ENCODE results near the gene CRB2.

CRB2 gene

DNA sequence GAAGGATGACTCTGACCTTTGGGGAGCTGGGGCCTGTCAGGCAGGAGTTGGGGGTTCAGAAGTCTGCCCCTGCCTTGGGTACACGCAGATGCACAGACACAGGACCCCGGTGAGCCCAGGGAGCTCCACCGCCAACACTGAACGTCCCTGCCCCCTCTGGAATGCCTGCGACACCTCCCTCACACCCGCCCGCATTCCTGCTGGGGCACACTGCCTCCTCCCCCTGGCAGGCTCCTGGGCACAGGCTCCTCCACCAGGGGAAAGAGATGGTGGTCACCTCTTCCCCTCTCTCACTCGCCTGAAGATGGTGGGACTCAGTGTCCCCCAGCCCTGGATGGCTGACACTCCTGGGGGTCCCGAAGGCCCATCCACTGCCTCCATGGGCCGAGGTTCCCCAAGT lies 12.0 kb downstream of the CRB2 start:
- DNase-seq, result no peak

DNA sequence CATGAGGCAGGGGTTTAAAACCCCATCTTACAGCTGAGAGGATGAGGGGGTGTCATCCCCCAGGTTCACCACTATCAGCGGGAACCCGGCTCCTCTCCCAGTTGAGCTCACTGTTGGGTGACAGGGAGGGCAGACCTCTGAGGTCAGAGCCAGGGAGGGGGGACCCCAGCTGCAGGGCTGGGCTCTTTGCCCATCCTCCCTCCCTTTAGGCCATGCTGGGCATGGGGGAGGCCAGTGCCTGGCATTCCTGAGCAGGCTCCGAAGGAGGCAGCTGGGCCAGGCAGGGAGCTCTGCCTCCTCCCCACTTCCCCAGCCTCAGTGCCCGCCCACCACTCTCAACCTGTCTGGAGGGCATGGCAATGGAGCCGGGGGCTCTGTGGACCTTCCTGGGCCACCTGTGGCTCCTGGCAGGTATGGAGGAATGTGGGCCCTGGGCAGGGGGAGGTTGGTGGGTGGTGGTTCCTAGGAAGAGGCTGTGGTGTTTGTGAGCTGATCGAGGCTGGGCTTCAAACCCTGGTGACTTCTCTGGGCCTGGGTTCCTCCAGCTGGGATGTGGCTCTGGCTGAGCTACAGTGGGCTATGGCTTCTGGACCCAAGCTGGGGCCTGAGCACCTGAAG lies 12.6 kb downstream of the CRB2 start:
- no peak for DNase-seq

- DNase-seq, result no peak
These were observed 13.3 kb downstream of the CRB2 start for GRCh38 chr9:123369296-123369695.

DNA sequence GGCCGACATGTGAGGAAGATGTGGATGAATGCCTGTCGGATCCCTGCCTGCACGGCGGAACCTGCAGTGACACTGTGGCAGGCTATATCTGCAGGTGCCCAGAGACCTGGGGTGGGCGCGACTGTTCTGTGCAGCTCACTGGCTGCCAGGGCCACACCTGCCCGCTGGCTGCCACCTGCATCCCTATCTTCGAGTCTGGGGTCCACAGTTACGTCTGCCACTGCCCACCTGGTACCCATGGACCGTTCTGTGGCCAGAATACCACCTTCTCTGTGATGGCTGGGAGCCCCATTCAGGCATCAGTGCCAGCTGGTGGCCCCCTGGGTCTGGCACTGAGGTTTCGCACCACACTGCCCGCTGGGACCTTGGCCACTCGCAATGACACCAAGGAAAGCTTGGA lies 14.1 kb downstream of the CRB2 start:
- DNase-seq, result no peak

DNA sequence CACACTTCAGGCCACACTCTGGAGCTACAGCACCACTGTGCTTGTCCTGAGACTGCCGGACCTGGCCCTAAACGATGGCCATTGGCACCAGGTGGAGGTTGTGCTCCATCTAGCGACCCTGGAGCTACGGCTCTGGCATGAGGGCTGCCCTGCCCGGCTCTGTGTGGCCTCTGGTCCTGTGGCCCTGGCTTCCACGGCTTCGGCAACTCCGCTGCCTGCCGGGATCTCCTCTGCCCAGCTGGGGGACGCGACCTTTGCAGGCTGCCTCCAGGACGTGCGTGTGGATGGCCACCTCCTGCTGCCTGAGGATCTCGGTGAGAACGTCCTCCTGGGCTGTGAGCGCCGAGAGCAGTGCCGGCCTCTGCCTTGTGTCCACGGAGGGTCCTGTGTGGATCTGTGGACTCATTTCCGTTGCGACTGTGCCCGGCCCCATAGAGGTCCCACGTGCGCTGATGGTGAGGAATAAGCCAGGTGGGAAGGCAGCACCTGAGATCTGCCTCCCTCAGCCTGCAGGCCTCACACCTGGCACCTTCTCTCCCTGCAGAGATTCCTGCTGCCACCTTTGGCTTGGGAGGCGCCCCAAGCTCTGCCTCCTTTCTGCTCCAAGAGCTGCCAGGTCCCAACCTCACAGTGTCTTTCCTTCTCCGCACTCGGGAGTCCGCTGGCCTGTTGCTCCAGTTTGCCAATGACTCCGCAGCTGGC lies 14.7 kb downstream of the CRB2 start:
- no peak for DNase-seq

DNA sequence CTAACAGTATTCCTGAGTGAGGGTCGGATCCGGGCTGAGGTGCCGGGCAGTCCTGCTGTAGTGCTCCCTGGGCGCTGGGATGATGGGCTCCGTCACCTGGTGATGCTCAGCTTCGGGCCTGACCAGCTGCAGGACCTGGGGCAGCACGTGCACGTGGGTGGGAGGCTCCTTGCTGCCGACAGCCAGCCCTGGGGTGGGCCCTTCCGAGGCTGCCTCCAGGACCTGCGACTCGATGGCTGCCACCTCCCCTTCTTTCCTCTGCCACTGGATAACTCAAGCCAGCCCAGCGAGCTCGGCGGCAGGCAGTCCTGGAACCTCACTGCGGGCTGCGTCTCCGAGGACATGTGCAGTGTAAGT lies 15.2 kb downstream of the CRB2 start:
- no peak for DNase-seq

- DNase-seq, result no peak
These were observed 16.0 kb downstream of the CRB2 start for GRCh38 chr9:123371805-123372590.

DNA sequence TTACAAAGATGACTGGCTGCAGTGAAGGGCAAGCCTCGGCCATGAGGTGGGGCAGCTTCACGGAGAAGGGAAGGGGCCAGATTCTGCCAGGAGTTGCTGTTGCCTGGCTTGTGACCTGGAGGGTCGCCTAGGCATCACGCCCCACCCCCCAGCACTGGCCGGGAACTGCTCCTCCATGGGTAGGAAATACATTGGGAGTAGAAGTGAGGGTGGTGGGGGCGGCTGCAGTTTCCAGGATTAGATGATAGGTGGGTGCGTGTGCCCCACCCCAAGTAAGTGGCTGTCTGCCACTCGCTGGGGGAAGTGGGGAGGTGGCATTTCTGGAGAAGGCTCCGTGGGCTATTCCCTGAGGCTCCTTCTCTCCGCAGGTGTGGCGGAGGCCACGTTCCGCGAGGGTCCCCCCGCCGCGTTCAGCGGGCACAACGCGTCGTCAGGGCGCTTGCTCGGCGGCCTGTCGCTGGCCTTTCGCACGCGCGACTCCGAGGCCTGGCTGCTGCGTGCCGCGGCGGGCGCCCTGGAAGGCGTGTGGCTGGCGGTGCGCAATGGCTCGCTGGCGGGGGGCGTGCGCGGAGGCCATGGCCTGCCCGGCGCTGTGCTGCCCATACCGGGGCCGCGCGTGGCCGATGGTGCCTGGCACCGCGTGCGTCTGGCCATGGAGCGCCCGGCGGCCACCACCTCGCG lies 16.9 kb downstream of the CRB2 start:
- DNase-seq, result no peak

- DNase-seq, result no peak
These were observed 17.5 kb downstream of the CRB2 start for GRCh38 chr9:123373447-123373923.

DNA sequence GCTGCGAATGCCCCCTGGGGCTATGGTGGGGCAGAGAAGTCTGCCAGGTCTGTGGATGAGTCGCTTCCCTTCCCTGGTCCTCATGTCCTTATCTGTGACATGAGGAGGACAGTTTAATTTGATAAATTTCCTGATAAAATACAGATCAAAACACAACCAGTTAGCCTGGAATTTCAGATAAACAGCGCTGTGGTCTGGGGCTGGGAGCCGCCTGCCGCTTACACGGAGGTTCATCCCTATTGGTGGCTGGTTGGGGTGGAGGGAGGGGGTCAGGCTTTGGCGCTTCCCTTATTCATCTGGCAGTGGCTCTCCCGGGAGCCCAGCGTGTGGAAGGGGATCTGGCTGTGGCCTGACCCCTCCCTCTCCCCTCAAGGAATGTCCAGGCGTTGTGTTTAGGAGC lies 17.9 kb downstream of the CRB2 start:
- DNase-seq, result no peak

- DNase-seq, result no peak
These were observed 19.6 kb downstream of the CRB2 start for GRCh38 chr9:123375469-123376132.

DNA sequence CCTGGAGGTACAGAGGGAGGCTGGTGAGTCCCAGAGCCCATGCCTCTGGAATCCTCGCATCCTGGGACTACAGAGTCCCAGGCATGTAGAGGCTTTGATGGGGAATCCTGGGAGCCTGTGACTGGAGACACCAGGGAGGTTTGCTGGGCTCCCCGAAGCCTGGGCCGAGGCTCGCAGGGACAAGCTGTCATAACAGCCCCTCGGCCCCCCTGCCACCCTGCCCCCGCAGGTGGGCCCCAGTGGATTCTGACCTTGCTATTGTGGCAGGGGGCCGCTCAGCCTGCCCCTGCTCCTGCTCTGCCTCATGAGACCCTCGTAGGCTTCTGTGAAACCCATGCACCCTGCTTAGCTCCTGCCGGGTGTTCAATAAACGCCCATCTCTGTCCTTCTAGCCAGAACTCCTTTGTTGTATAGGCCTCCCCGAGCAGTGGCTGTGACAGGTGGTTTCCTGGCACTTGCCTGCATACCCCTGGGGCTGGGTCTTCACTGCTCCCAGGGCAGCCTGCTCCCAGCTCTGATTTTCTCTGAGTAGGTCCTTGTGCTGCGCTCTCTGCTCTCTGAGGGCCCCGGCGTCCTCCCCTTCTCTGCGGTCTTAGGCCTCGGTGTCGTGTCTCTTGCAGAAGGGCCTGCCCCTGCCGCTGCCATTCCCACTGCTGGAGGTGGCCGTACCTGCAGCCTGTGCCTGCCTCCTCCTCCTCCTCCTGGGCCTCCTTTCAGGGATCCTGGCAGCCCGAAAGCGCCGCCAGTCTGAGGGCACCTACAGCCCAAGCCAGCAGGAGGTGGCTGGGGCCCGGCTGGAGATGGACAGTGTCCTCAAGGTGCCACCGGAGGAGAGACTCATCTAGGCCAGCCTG lies 20.4 kb downstream of the CRB2 start:
- no peak for DNase-seq

DNA sequence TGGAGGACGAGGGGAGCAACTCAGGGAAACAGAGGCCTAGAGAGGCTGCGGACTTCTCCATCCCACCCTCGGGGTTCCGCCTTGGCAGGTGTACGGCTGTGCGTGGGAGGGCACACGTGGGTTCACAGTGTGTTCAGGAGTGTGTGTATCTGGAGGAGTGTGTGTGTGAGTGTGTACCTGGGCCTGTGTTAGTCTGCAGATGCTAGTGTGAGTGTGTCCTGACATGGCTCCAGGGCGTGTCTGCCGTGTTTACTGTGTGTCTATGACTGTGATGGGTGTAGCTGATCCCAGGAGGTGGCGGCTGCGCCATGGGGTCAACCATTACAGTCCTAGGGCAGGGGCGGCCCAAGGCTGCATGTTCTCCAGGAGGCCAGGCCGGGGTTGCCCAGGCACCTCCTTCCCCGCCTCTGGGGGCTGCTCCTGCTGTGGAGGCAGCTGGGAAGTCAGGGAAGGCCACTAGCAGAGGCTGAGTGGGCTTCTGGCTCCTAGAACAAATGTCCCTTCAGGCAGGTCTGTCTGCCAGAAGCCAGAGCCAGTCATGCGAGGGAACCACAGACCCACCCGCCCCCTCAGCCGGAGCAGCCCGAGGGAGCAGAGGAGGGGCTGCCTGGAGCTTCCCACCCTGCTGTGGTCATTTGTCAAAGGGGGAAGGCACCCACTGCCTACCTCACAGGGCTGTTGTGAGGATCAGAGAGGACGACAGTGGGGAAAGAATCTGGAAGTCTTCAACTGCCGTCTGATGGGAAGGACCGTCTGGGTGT lies 21.4 kb downstream of the CRB2 start:
- no peak for DNase-seq

DNA sequence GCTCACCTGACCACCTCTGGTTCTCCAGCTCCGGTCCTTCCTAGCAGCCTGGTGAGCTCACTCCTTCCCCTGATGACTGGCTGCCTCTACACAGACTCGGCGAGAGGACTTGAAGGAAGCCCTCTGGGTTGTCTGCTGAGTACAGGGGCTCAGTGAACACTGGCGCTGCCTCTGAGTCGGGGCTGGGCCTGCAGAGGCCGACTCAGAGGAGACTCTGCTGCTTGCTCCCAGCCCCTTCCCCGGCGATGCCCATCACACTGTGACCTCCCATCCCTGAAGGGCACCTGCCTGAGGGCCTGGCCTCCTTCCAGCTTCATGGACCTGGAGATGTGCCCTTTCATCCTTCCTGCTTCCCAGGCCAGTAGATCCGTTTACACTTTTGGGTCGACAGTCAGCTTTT lies 22.0 kb downstream of the CRB2 start:
- DNase-seq, result no peak

- no peak for DNase-seq
These were observed 23.1 kb downstream of the CRB2 start for GRCh38 chr9:123378956-123379660.

DNA sequence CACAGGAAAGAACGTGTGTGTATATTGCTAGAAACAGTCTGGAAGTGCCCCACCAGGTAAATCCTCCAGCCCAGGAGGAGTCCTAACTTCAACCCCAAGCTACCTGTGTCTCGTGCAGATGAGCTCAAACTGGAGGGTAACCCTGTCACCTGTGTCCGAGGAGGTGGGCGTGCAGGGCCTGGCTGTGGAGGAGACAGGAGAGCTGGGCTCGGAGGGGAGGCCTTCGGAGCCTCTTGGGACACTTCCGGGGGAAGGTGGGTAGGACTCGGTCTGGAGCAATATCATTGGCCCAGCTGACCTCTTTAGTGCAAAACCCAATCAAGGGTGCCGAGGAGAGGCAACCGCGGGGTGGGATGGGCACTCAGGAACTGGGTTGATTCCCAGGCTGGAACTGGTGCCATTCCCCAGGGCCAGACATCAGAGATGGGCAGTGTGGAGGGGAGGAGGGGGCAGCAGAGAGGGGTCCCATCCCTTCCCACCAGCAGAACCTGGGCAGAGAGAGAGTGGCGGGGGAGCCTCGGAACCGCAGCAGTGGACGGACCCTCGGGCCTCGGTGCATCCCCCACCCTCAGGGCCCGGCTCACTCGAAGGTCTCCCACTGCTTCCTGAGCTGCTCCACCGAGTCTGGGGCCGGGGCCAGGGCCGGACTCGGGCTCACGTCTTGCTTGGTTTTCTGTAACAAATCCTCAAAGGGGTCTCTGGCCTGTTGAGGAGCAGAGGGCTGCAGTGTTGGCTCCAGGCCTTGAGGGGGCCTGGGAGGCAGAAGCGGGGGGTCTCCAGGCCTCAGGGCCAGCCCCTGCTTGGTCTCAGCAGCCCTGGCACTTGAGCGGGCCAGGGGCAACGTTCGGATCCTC lies 25.1 kb downstream of the CRB2 start:
- no peak for DNase-seq

DNA sequence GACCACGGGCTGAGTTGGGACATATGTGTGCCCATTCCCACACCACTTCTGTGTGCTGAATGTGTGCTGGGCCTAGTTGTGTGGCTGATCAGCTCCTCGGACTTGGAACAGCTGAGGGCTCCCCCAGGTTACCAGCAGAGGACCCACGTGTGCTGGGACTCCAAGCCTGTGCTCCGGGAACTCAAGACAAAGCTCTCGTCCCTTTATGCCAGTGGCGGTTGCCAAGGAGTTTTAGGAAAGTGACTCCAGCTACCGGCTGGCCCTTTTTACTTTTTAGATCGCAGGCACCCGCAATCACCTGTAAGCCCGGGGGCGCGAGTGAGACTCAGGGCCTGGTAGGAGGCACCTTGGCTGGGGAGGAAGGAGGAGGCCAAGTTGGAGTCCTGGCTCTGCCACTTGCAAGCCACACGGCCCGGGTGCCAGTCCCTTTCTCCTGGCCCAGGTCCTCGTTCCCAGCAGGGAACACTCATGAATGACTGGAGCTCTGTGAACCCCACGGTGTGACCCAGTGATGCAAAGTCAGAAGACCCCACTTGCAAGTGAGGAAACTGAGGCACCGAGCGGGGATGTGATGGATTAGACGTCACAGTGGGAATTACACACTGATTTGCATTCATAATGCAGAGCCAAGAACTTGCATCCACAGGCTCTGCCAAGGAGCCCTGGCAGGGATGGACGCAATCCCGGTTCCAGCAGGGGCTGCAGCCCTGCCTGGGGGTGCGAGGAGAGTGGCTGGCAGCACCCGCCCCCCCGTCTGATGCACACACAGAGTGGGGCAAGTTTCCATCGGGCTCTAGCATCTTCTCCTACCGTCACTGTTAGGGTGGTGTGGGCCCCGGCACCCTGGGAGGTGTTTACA lies 26.9 kb downstream of the CRB2 start:
- no peak for DNase-seq

- DNase-seq, result no peak
These were observed 27.6 kb downstream of the CRB2 start for GRCh38 chr9:123383512-123384170.
